GM23248 (cell line): Measurements from ENCODE around the gene TRPV2.

Experiments used
- EZH2 ChIP-seq: fragments of 200-600 bp; sonication (generic); IDR thresholded peaks from 2 replicates; pipeline ENCODE4 v1.6.1; 2018; ENCODE audit warnings: antibody characterized with exemption, mild to moderate bottlenecking; ENCODE audit not compliant: insufficient read depth, poor library complexity, severe bottlenecking
- EZH2phosphoT487 ChIP-seq: fragments of 200-600 bp; sonication (generic); IDR thresholded peaks from 2 replicates; pipeline ENCODE4 v1.6.1; 2018; ENCODE audit warnings: antibody characterized with exemption, moderate library complexity, mild to moderate bottlenecking, low read depth; ENCODE audit not compliant: insufficient read depth

- no peak for TF ChIP-seq EZH2
- TF ChIP-seq EZH2phosphoT487: no peak
These were observed 25.7 kb downstream of the TRPV2 start for GRCh38 chr17:16440901-16441629.
